Omental fat pad (tissue), 4 donors: ENCODE data around the gene CCNK. TPM values are rescaled to one million over a fixed set of nuclear protein-coding genes. Genes with fewer than 3 reads are reported as not detected.
A peak's percentile ranks its signal among the peaks of the same experiment; 100 is the strongest.

Experiments used
- ATAC-seq: fragments of 150-250 bp; one replicate; pipeline ENCODE4 v1.9.1; 2016; ENCODE audit warnings: mild to moderate bottlenecking, moderate library complexity; ENCODE audit not compliant: low FRiP score
- DNase-seq: peaks from one replicate; pipeline ENCODE4 v3.0.0-alpha.2; 2019; ENCODE audit warnings: low spot score
- CTCF ChIP-seq, 3 donors: fragments of 450-650 bp; IDR thresholded peaks; one replicate each; pipeline ENCODE4 v1.5.1; 2016 to 2017; ENCODE audit warnings: antibody characterized with exemption in 3 of 3, mild to moderate bottlenecking in 3 of 3, moderate library complexity in 2 of 3
- total RNA-seq, 4 donors: library from RNA; depleted of rRNA; stranded (reverse); fragments of >200 nt; gene quantifications; one replicate each; pipeline ENCODE4 v1.1.0, GENCODE V29; 2016

Gene CCNK
- total RNA-seq, 4 donors from 2014 or later = 23.2 to 37.0 (median 34.7) TPM

DNA sequence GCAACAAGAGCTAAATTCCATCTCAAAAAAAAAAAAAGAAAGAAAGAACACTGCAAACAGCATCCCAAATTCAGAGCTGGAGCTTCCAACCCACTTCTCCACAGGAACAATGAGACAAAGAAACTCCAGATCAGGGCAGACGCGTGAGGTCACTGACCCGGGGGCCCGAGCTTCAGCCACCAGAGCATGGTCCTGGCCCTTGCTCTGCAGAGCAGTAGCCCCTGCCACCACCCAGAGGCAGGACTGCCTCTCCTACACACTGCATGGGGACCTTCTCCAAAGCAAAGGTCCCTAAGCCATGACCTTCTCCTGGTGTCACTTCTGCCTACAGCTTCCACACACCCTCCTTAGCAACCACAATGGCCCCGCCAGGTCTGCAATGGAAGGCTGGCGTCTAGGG, 53.1 kb downstream of the CCNK start:
- no peak for TF ChIP-seq CTCF (IDR thresholded peaks at IDR 0.05)
- DNase-seq (no peak), ATAC-seq (no peak)

DNA sequence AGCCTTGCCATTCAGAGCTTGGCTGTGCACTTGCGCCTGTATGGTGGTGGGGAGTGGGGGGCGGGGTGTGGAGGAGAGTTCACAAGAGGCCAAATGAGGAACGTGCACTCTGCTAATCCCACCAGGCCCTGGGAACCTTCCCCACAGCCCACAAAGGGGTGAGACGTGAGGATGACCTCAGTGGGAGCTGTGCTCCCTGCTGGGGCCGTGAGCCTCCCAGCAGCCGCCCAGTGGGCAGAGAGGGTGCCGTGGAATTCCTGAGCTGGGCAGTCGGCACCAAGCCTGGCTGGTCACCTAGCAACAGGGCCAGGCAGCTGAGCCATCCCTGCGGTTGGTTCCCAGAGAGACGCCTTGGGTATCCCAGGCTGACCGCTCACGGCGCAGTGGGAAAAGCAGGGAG, 53.7 kb downstream of the CCNK start:
- peak; percentile 53 for ATAC-seq
- TF ChIP-seq CTCF (IDR thresholded peaks at IDR 0.05) = no peak

DNA sequence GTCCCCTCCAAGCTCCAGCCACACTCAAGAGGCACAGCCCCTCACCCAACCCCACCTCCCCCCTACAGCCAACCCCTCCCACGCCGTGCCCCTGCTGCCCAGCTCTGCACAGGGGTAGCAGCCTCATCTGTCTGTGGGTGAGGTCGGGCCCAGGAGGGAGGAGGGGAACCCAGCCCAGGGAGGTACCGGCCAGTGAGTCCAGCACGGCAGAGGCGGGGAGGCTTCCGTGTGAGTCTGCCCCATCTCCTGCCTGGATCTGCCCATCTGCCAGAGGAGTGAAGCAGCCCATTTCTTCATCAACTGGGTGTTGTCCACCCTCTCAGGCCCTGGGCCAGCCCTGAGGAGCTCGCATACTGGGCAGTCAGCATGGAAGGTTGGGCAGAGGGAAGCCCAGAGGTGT, 54.2 kb downstream of the CCNK start:
- no peak for DNase-seq
- no peak for TF ChIP-seq CTCF (IDR thresholded peaks at IDR 0.05)
- ATAC-seq = peak; percentile 81

More for the DNA sequence above, 53.7 kb downstream of the CCNK start:
- DNase-seq = no peak

GRCh38 chr14:99535908-99536778, 54.9 kb downstream of the CCNK start:
- TF ChIP-seq CTCF (IDR thresholded peaks at IDR 0.05) = no peak
- ATAC-seq (no peak), DNase-seq (no peak)

DNA sequence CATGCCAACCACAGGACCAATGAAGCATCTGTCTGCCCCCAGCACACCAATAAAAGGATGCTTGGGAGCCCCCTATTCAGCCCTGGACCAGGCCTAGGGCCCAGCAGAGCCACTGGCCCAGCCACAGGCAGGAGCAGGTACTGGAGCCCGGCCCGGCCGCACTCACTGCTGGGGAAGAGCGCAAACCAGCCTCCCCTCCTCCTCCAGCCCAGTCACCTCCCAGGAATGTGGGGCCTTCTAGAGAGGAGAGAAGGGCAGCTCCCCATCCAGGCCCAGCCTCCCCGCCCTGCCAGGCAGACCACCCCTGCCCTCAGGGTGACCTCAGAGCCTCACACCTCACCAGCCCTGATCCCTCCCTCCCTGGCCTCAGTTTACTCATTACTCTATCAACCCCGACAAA, 56.2 kb downstream of the CCNK start:
- peak; percentile 69 for ATAC-seq
- no peak for TF ChIP-seq CTCF (IDR thresholded peaks at IDR 0.05)
- no peak for DNase-seq

DNA sequence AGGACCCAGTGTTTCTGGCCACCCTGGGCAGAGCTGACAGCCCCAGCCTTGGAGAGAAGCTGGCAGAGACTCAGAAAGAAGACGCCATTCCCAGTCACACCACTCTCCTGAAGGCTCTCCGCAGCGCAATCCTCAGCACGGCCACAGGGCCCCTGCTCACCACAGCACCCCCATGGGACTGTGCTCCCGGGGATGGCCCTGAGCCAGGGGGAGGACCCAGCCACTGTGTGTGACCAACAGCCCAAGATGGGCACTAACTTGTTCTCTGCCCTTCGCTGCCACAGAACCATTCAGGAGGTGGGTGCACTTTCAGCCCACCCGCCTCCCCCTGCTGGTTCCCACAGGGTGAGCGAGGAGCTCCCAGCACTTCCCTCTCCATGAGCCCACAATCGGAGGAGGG, 57.1 kb downstream of the CCNK start:
- DNase-seq (no peak), ATAC-seq (no peak)
- no peak for TF ChIP-seq CTCF (IDR thresholded peaks at IDR 0.05)

DNA sequence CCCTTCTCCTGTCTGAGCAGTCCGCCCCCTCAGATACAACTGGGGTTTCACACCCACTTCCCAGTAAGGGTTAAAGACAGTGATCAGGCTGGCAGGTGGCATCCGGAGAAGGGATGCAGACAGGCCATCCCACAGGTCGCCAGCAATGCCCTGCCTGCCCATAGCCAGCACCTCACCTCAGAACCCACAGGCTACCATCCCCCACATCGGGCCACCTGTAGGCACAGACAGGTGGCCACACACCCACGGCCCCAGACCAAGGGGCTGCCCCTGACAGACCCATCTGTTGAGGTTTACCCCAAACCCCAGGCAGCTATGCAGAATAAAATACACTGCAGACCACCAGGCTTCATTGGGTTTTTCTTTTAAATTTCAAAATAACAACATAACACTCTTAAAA, 57.5 kb downstream of the CCNK start:
- ATAC-seq (no peak), DNase-seq (no peak)
- TF ChIP-seq CTCF (IDR thresholded peaks at IDR 0.05) = no peak
